Measurements from ENCODE around the gene CCT2. TPM values are rescaled to one million over a fixed set of nuclear protein-coding genes. Genes with fewer than 3 reads are reported as not detected.

CCT2 gene
- total RNA-seq, 1 donor from 2014 or later: 260 TPM

DNA sequence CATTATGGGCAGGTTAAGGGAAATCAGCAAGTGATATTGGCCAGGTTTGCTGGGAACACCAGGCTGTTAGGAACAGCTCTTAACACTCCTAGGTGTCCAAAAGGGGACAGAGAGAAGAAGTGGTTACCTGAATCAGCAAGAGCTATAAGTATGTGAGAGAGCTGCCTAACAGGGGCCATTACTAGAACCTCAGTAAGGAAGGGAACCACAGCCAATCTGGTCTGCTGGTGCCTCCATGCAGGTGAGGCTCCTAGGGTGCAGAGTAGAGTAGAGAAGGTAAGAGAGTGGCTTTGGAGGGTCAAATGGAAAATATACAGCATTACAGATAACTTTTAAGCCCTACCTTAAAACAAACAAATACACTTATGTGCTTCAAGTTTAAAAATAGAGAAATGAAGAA, 36.6 kb upstream of the CCT2 start:
- no peak overlapping the region for H3K4me3 Mint-ChIP-seq
- H3K36me3 Mint-ChIP-seq: peaks cover 18% of the 10 kb centered on the region
- H3K27ac Mint-ChIP-seq: no peak overlapping the region
- TF ChIP-seq, protein P1, sequence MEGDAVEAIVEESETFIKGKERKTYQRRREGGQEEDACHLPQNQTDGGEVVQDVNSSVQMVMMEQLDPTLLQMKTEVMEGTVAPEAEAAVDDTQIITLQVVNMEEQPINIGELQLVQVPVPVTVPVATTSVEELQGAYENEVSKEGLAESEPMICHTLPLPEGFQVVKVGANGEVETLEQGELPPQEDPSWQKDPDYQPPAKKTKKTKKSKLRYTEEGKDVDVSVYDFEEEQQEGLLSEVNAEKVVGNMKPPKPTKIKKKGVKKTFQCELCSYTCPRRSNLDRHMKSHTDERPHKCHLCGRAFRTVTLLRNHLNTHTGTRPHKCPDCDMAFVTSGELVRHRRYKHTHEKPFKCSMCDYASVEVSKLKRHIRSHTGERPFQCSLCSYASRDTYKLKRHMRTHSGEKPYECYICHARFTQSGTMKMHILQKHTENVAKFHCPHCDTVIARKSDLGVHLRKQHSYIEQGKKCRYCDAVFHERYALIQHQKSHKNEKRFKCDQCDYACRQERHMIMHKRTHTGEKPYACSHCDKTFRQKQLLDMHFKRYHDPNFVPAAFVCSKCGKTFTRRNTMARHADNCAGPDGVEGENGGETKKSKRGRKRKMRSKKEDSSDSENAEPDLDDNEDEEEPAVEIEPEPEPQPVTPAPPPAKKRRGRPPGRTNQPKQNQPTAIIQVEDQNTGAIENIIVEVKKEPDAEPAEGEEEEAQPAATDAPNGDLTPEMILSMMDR (conservative IDR thresholded peaks at IDR 0.05): no peak
- H3K27me3 Mint-ChIP-seq: no peaks in the 10 kb centered on the region
- peaks cover 4% of the 10 kb centered on the region for H3K4me1 Mint-ChIP-seq (ENCODE audit: unreplicated experiment)
- peaks cover under 1% of the 10 kb centered on the region for H3K9me3 Mint-ChIP-seq
- DNase-seq (ENCODE audit: extremely low spot score, unreplicated experiment): no peak

GRCh38 chr12:69550569-69551350, 34.5 kb upstream of the CCT2 start:
- TF ChIP-seq, protein P1 (conservative IDR thresholded peaks at IDR 0.05): no peak
- Mint-ChIP-seq H3K9me3 (no peaks in the 10 kb centered on the region), H3K27ac (no peak overlapping the region), H3K27me3 (no peaks in the 10 kb centered on the region), H3K4me3 (no peak overlapping the region), H3K36me3 (peaks cover 12% of the 10 kb centered on the region), H3K4me1 (ENCODE audit: unreplicated experiment) (peaks cover 10% of the 10 kb centered on the region)
- DNase-seq (ENCODE audit: extremely low spot score, unreplicated experiment): no peak

GRCh38 chr12:69553628-69554248, 31.5 kb upstream of the CCT2 start:
- Mint-ChIP-seq H3K4me1 (ENCODE audit: unreplicated experiment) (peaks cover 10% of the 10 kb centered on the region), H3K36me3 (peaks cover 9% of the 10 kb centered on the region), H3K4me3 (no peak overlapping the region), H3K27ac (peak overlapping the region; percentile 67), H3K27me3 (no peaks in the 10 kb centered on the region), H3K9me3 (no peaks in the 10 kb centered on the region)
- no peak for DNase-seq (ENCODE audit: extremely low spot score, unreplicated experiment)
- TF ChIP-seq, protein P1 (conservative IDR thresholded peaks at IDR 0.05): no peak

- H3K36me3 Mint-ChIP-seq: peaks cover 9% of the 10 kb centered on the region
- H3K9me3 Mint-ChIP-seq: no peaks in the 10 kb centered on the region
- TF ChIP-seq, protein P1 (conservative IDR thresholded peaks at IDR 0.05): no peak
- H3K4me3 Mint-ChIP-seq: no peak overlapping the region
- peaks cover 10% of the 10 kb centered on the region for H3K4me1 Mint-ChIP-seq (ENCODE audit: unreplicated experiment)
- no peak overlapping the region for H3K27ac Mint-ChIP-seq
- no peak for DNase-seq (ENCODE audit: extremely low spot score, unreplicated experiment)
- H3K27me3 Mint-ChIP-seq: no peaks in the 10 kb centered on the region
These were observed 29.8 kb upstream of the CCT2 start for GRCh38 chr12:69555461-69555860.

DNA sequence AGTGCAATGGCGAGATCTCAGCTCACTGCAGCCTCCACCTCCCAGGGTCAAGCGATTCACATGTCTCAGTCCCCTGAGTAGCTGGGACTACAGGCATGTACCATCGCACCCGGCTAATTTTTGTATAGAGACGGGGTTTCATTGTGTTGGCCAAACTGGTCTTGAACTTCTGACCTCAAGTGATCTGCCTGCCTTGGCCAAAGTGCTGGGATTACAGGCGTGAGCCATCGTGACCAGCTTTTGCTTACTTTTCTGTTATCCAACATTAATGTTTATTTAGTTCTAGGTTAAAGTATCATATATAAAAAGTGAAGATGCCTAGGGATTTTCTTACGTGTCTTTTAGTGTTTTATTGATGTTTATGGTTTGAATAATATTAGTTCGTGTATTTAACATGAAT, 28.9 kb upstream of the CCT2 start:
- Mint-ChIP-seq H3K27me3 (no peaks in the 10 kb centered on the region), H3K36me3 (peaks cover 6% of the 10 kb centered on the region), H3K27ac (no peak overlapping the region), H3K9me3 (no peaks in the 10 kb centered on the region), H3K4me1 (ENCODE audit: unreplicated experiment) (peaks cover 10% of the 10 kb centered on the region), H3K4me3 (no peak overlapping the region)
- TF ChIP-seq, protein P1 (conservative IDR thresholded peaks at IDR 0.05): no peak
- DNase-seq (ENCODE audit: extremely low spot score, unreplicated experiment): no peak
